K562 treated with DMSO at 1 percent for 4 hours (cell line): ENCODE measurements around the gene COX7A1. TPM values are rescaled to one million over a fixed set of nuclear protein-coding genes. Genes with fewer than 3 reads are reported as not detected.

Source experiments
- total RNA-seq: library from RNA; unstranded; fragments of 300-600 nt; gene quantifications from 2 replicates; pipeline ENCODE4 v1.2.3, GENCODE V29; 2022; ENCODE audit not compliant: insufficient read depth

Gene COX7A1
- not detected in 2 replicates for total RNA-seq

GRCh38 chr19:36152352-36153091, at the start of gene COX7A1:
Gene COX7A1, minus strand, starts transcription at chr19:36152447. Its CDS starts 40 bp downstream, at chr19:36152407.

GRCh38 chr19:36139473-36140303, 12.6 kb downstream of the COX7A1 start, which contains the start of gene CAPNS1:
Gene CAPNS1, plus strand, starts transcription at chr19:36140066. Its CDS starts 946 bp downstream, at chr19:36141012.

GRCh38 chr19:36115453-36116343, 36.5 kb downstream of the COX7A1 start, which contains the start of gene TBCB:
Gene TBCB, plus strand, starts transcription at chr19:36115468. Its CDS starts 93 bp downstream, at chr19:36115561.

GRCh38 chr19:36114721-36115452, 37.4 kb downstream of the COX7A1 start, which contains the start of gene POLR2I:
Gene POLR2I, minus strand, starts transcription at chr19:36114875. Its CDS starts 19 bp downstream, at chr19:36114856.

GRCh38 chr19:36110487-36111199, 41.6 kb downstream of the COX7A1 start, which contains the start of gene OVOL3:
Gene OVOL3, plus strand, starts transcription at chr19:36111143. Its CDS starts 60 bp downstream, at chr19:36111203.

Other genes with a start within 250 kb of the COX7A1 start
- gene HCST, start 249.9 kb downstream of the COX7A1 start, total RNA-seq: not detected in 2 replicates
- gene TYROBP, start 244.2 kb downstream of the COX7A1 start, total RNA-seq: 24.4 and 27.1 TPM in 2 replicates
- gene LRFN3, start 216.1 kb downstream of the COX7A1 start, total RNA-seq: 0.24 TPM in 1 of 2 replicates, not detected in the other
- 44.2 and 61.7 TPM in 2 replicates for gene SDHAF1, start 157.3 kb downstream of the COX7A1 start, total RNA-seq
- gene SYNE4, start 143.6 kb downstream of the COX7A1 start, total RNA-seq: not detected in 2 replicates
- gene ALKBH6, start 138.2 kb downstream of the COX7A1 start, total RNA-seq: 30.1 TPM in 2 replicates
- 1.8 TPM in 2 replicates for gene CLIP3, start 119.6 kb downstream of the COX7A1 start, total RNA-seq
- 3.7 and 5.1 TPM in 2 replicates for gene THAP8, start 98.2 kb downstream of the COX7A1 start, total RNA-seq
- 25.9 and 34.3 TPM in 2 replicates for gene WDR62, start 97.5 kb downstream of the COX7A1 start, total RNA-seq
- gene OVOL3, start 41.3 kb downstream of the COX7A1 start, total RNA-seq: not detected in 2 replicates
- 45.4 and 68.1 TPM in 2 replicates for gene POLR2I, start 37.6 kb downstream of the COX7A1 start, total RNA-seq
- gene TBCB, start 37.0 kb downstream of the COX7A1 start, total RNA-seq: 42.6 and 51.1 TPM in 2 replicates
- 225 and 256 TPM in 2 replicates for gene CAPNS1, start 12.4 kb downstream of the COX7A1 start, total RNA-seq
- gene ZNF565, start 62.2 kb upstream of the COX7A1 start, total RNA-seq: 0.41 TPM in 1 of 2 replicates, not detected in the other
- 50.3 and 54.2 TPM in 2 replicates for gene ZNF146, start 62.7 kb upstream of the COX7A1 start, total RNA-seq
- 0.19 and 0.25 TPM in 2 replicates for gene ZFP14, start 226.8 kb upstream of the COX7A1 start, total RNA-seq